Measurements from ENCODE around the gene GOLGA8R. TPM values are rescaled to one million over a fixed set of nuclear protein-coding genes. Genes with fewer than 3 reads are reported as not detected.
"Not testable (repeated sequence)": the region's sequence is repeated elsewhere in the genome, so short reads cannot be mapped to it uniquely, and the experiment has no call there.

The GOLGA8R gene
- polyA plus RNA-seq, 1 of the 3 experiments (the other 2 are of a cell fraction), result 0.76 TPM

DNA sequence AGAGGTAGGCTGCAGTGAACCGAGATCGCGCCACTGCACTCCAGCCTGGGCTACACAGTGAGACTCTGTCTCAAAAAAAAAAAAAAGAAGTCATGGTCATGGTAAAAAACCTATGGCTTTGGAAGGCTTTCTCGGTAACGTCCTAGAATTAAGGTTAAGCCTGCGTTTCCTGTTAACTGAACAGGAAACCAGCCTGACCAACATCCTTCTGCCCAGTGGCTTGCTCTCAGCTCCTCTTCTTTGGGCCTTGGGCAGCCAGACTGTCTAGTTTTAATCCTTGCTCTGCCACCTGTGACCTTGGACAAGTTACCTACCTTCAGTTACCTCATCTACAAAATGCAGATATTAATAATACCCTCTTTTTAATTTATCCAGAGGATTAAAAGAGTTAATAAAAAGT is 6.7 kb upstream of the GOLGA8R start:
- CTCF ChIA-PET; H3K4me1 ChIP-seq (ENCODE audit: control insufficient read depth in 1 of 2, insufficient read depth in 2 of 2, low read depth in 1 of 2, low read length in 1 of 2); H3K27me3 ChIP-seq (ENCODE audit: insufficient read depth); H3K79me2 ChIP-seq (ENCODE audit: insufficient read depth); H3K9me2 ChIP-seq; DNase-seq; POLR2A ChIA-PET; H3K36me3 ChIP-seq (replicated peaks in 1 of 2; ENCODE audit: control insufficient read depth in 1 of 2, insufficient read depth in 2 of 2, low read length in 1 of 2); H3K9ac ChIP-seq; H3K9me3 ChIP-seq; H3K27ac ChIP-seq (ENCODE audit: low read depth in 2 of 2, low read length in 1 of 2); H3K4me2 ChIP-seq; H3F3A ChIP-seq (replicated peaks; ENCODE audit: insufficient read depth); H4K20me1 ChIP-seq (ENCODE audit: insufficient read depth); H2AFZ ChIP-seq (ENCODE audit: low read depth); H3K4me3 ChIP-seq (ENCODE audit: low read depth in 2 of 2, low read length in 1 of 2): not testable (repeated sequence)
- WGBS (ENCODE audit: low lambda C conversion rate), result 93% methylated on average over 6 of the region's 6 CpGs

DNA sequence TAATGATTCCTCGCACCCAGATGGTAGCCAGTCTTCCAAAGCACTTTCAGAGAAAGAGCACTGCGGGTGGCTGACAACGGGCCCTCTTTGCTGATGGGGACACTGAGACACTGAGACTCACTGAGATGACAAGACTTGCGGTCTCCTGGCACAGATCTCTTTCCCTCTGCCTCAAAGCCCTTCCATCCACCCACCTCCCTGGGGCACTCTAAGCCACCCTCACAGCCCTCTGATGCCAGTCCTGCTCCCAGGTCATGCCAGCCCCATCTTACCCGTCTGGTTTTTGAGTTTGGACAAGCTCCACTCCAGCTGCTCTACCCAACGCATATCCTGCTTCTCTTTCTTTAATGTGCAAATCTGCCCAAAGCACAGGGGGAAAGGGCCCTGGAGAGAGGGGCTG is 6.4 kb downstream of the GOLGA8R start:
- H3K36me3 ChIP-seq (replicated peaks in 1 of 2; ENCODE audit: control insufficient read depth in 1 of 2, insufficient read depth in 2 of 2, low read length in 1 of 2); H3K79me2 ChIP-seq (ENCODE audit: insufficient read depth); H2AFZ ChIP-seq (ENCODE audit: low read depth); H3K4me2 ChIP-seq; H3F3A ChIP-seq (replicated peaks; ENCODE audit: insufficient read depth); CTCF ChIA-PET; H4K20me1 ChIP-seq (ENCODE audit: insufficient read depth); H3K9ac ChIP-seq; H3K4me1 ChIP-seq (ENCODE audit: control insufficient read depth in 1 of 2, insufficient read depth in 2 of 2, low read depth in 1 of 2, low read length in 1 of 2); H3K4me3 ChIP-seq (ENCODE audit: low read depth in 2 of 2, low read length in 1 of 2); POLR2A ChIA-PET; H3K9me2 ChIP-seq; H3K9me3 ChIP-seq; H3K27ac ChIP-seq (ENCODE audit: low read depth in 2 of 2, low read length in 1 of 2); H3K27me3 ChIP-seq (ENCODE audit: insufficient read depth); DNase-seq: not testable (repeated sequence)
- WGBS (ENCODE audit: low lambda C conversion rate), result 76% methylated on average over 4 of the region's 6 CpGs

- H4K20me1 ChIP-seq (ENCODE audit: insufficient read depth); H3K4me2 ChIP-seq; H3K9ac ChIP-seq; DNase-seq; H3K4me3 ChIP-seq (ENCODE audit: low read depth in 2 of 2, low read length in 1 of 2); H3K79me2 ChIP-seq (ENCODE audit: insufficient read depth); H3K9me2 ChIP-seq; H3K27me3 ChIP-seq (ENCODE audit: insufficient read depth); H3K27ac ChIP-seq (ENCODE audit: low read depth in 2 of 2, low read length in 1 of 2); H2AFZ ChIP-seq (ENCODE audit: low read depth); CTCF ChIA-PET; H3K36me3 ChIP-seq (replicated peaks in 1 of 2; ENCODE audit: control insufficient read depth in 1 of 2, insufficient read depth in 2 of 2, low read length in 1 of 2); H3F3A ChIP-seq (replicated peaks; ENCODE audit: insufficient read depth); H3K9me3 ChIP-seq; POLR2A ChIA-PET; H3K4me1 ChIP-seq (ENCODE audit: control insufficient read depth in 1 of 2, insufficient read depth in 2 of 2, low read depth in 1 of 2, low read length in 1 of 2): not testable (repeated sequence)
- no CpG with 5 or more reads among the region's 6 CpGs for WGBS (ENCODE audit: low lambda C conversion rate)
Observed at GRCh38 chr15:30398988-30399387, 15.1 kb downstream of the GOLGA8R start.

DNA sequence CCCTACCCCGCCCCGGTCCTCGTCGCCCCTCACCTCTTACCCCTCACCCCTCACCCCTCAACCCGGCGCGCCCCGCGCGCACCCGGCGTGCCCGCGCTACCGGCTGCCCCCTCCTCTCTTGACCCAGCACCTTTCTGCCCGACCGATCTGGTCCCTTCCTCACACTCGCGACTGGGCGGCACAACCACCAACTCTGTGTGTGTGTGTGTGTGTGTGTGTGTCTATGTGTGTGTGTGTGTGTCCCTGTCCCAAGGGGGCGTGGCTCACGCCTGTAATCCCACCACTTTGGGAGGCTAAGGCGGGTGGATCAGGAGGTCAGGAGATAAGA is 20.4 kb downstream of the GOLGA8R start:
- H3K27ac ChIP-seq (ENCODE audit: low read depth in 2 of 2, low read length in 1 of 2); H3K4me1 ChIP-seq (ENCODE audit: control insufficient read depth in 1 of 2, insufficient read depth in 2 of 2, low read depth in 1 of 2, low read length in 1 of 2); H3K9me2 ChIP-seq; H3K4me3 ChIP-seq (ENCODE audit: low read depth in 2 of 2, low read length in 1 of 2); H2AFZ ChIP-seq (ENCODE audit: low read depth); H3K27me3 ChIP-seq (ENCODE audit: insufficient read depth); H3K79me2 ChIP-seq (ENCODE audit: insufficient read depth); H4K20me1 ChIP-seq (ENCODE audit: insufficient read depth); CTCF ChIA-PET; H3K36me3 ChIP-seq (replicated peaks in 1 of 2; ENCODE audit: control insufficient read depth in 1 of 2, insufficient read depth in 2 of 2, low read length in 1 of 2); DNase-seq; H3K9ac ChIP-seq; POLR2A ChIA-PET; H3F3A ChIP-seq (replicated peaks; ENCODE audit: insufficient read depth); H3K9me3 ChIP-seq; H3K4me2 ChIP-seq: not testable (repeated sequence)
- WGBS (ENCODE audit: low lambda C conversion rate), result no CpG with 5 or more reads among the region's 23 CpGs

DNA sequence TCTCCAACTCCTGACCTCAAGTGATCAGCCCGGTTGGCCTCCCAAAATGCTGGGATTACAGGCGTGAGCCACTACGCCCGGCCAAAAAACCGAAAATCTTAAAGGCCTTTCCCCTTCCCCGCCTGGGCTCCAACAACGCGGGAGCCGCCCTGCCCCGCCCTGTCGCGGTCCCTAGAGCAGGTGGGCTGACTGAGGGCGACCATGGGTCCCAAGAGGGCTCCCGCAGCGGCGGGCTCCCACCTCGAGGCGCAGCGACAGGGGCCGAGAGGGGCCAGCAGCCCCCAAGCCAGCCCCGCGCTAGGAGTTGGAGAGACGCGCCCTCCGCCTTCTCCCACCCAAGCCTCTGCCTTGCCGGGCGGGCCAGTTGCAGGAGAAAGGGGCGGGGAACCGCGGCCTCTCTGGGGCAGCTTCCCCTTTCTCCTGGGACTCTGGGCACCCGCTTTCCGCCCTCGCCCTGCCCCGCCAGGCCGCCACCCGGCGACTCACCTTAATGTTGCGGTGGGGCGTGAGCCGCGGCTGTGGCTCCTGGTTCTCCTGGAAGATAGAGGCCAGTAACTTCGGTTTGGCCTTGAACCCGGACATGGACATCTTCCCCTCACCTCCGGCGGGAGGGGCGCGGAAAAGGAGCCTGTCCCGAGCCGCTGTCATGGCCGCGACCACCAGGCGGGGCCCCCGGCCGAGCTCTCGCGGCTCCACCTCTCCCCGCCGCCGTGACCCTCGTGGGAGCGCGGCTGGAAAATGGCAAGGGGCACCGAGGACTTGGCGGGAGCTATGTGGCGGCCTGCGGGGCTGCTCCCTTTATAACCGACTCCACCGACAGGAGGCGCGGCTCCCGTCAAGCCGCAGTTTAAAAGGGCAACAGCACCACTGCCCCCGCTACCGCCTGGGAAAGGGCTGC is 21.0 kb downstream of the GOLGA8R start, which contains the start of gene CHRFAM7A:
Gene CHRFAM7A (minus strand): TSS at position 775 of the 898 bp plus-strand sequence. CDS start 10,189 bp downstream, outside the sequence.
- H3K9me3 ChIP-seq; H3F3A ChIP-seq (replicated peaks; ENCODE audit: insufficient read depth); DNase-seq; H3K79me2 ChIP-seq (ENCODE audit: insufficient read depth); H3K27me3 ChIP-seq (ENCODE audit: insufficient read depth); POLR2A ChIA-PET; H3K4me1 ChIP-seq (ENCODE audit: control insufficient read depth in 1 of 2, insufficient read depth in 2 of 2, low read depth in 1 of 2, low read length in 1 of 2); H3K4me3 ChIP-seq (ENCODE audit: low read depth in 2 of 2, low read length in 1 of 2); H2AFZ ChIP-seq (ENCODE audit: low read depth); H4K20me1 ChIP-seq (ENCODE audit: insufficient read depth); H3K27ac ChIP-seq (ENCODE audit: low read depth in 2 of 2, low read length in 1 of 2); CTCF ChIA-PET; H3K9me2 ChIP-seq; H3K4me2 ChIP-seq; H3K9ac ChIP-seq; H3K36me3 ChIP-seq (replicated peaks in 1 of 2; ENCODE audit: control insufficient read depth in 1 of 2, insufficient read depth in 2 of 2, low read length in 1 of 2): not testable (repeated sequence)
- no CpG with 5 or more reads among the region's 74 CpGs for WGBS (ENCODE audit: low lambda C conversion rate)

DNA sequence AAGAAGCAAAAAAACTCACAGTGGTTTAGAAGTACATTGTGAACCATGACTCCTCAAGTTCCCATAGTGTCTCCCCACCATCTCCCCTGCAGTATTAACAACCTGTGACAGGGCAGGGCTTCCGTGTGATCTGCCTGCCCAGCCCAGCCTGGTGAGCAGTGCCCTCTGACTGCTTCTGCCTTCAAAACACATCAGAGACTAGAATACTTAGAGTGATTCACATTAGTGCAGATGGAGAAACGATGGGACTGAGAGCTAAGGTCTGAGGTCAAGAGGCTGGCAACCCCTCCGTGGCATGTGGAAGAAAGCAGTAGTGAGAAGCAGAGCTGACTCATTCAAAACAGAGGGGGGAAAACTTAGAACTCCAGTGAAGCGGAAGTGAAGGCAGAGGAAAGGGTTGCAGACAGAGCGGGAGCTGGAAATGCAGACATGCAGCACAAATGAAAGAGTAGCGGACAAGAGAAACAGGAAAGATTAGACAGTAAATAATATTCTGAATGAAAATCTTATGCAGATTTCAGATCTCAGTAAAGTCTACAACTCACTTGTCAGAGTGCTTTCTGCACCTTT is 27.7 kb downstream of the GOLGA8R start:
- H3F3A ChIP-seq (replicated peaks; ENCODE audit: insufficient read depth); H3K9me2 ChIP-seq; H3K4me3 ChIP-seq (ENCODE audit: low read depth in 2 of 2, low read length in 1 of 2); H3K9me3 ChIP-seq; DNase-seq; H2AFZ ChIP-seq (ENCODE audit: low read depth); H3K27ac ChIP-seq (ENCODE audit: low read depth in 2 of 2, low read length in 1 of 2); POLR2A ChIA-PET; H3K36me3 ChIP-seq (replicated peaks in 1 of 2; ENCODE audit: control insufficient read depth in 1 of 2, insufficient read depth in 2 of 2, low read length in 1 of 2); H3K9ac ChIP-seq; H3K27me3 ChIP-seq (ENCODE audit: insufficient read depth); H3K79me2 ChIP-seq (ENCODE audit: insufficient read depth); CTCF ChIA-PET; H3K4me1 ChIP-seq (ENCODE audit: control insufficient read depth in 1 of 2, insufficient read depth in 2 of 2, low read depth in 1 of 2, low read length in 1 of 2); H4K20me1 ChIP-seq (ENCODE audit: insufficient read depth); H3K4me2 ChIP-seq: not testable (repeated sequence)
- WGBS (ENCODE audit: low lambda C conversion rate), result no CpG with 5 or more reads among the region's 6 CpGs

All from SK-N-SH (cell line).